Measurements from ENCODE around the gene FAM53A. TPM values are rescaled to one million over a fixed set of nuclear protein-coding genes. Genes with fewer than 3 reads are reported as not detected.

Gene FAM53A
- total RNA-seq, 1 experiment from 2014 or later, result 1.5 TPM

GRCh38 chr4:1599026-1599481 lies 85.1 kb downstream of the FAM53A start:
- Histone ChIP-seq H3K4me2 (ENCODE audit: low read depth, low read length, poor library complexity, severe bottlenecking) (no peak overlapping the region), H3K79me2 (ENCODE audit: low read length) (no peaks in the 10 kb centered on the region)

GRCh38 chr4:1598206-1599025 lies 85.7 kb downstream of the FAM53A start:
- H3K4me2 ChIP-seq (ENCODE audit: low read depth, low read length, poor library complexity, severe bottlenecking), result no peak overlapping the region
- H3K4me3 ChIP-seq (ENCODE audit: low read length), result no peak overlapping the region

More at GRCh38 chr4:1599026-1599481, 85.1 kb downstream of the FAM53A start:
- Histone ChIP-seq H3K4me1 (ENCODE audit: low read length) (no peaks in the 10 kb centered on the region), H4K20me1 (ENCODE audit: insufficient read depth, low read depth, low read length) (no peaks in the 10 kb centered on the region), H2AFZ (ENCODE audit: low read length) (no peak overlapping the region), H3K4me3 (ENCODE audit: low read length) (no peak overlapping the region), H3K27me3 (ENCODE audit: low read length) (no peaks in the 10 kb centered on the region), H3K36me3 (ENCODE audit: insufficient read depth, low read length) (no peaks in the 10 kb centered on the region), H3K9me2 (replicated peaks; ENCODE audit: insufficient read depth, low read length) (no peaks in the 10 kb centered on the region), H3K9ac (ENCODE audit: low read length) (no peak overlapping the region), H3K27ac (ENCODE audit: low read length) (no peak overlapping the region), H3K9me3 (ENCODE audit: low read length) (no peaks in the 10 kb centered on the region)
- no peak for DNase-seq

GRCh38 chr4:1597021-1597931 lies 86.8 kb downstream of the FAM53A start:
- H3K27me3 ChIP-seq (ENCODE audit: low read length), result no peaks in the 10 kb centered on the region
- no peak overlapping the region for H3K27ac ChIP-seq (ENCODE audit: low read length)
- no peak overlapping the region for H3K4me2 ChIP-seq (ENCODE audit: low read depth, low read length, poor library complexity, severe bottlenecking)
- no peaks in the 10 kb centered on the region for H3K9me2 ChIP-seq (replicated peaks; ENCODE audit: insufficient read depth, low read length)
- no peaks in the 10 kb centered on the region for H3K4me1 ChIP-seq (ENCODE audit: low read length)
- no peak overlapping the region for H2AFZ ChIP-seq (ENCODE audit: low read length)
- H3K9me3 ChIP-seq (ENCODE audit: low read length), result no peaks in the 10 kb centered on the region
- H3K36me3 ChIP-seq (ENCODE audit: insufficient read depth, low read length), result no peaks in the 10 kb centered on the region
- H3K79me2 ChIP-seq (ENCODE audit: low read length), result no peaks in the 10 kb centered on the region
- H3K4me3 ChIP-seq (ENCODE audit: low read length), result no peak overlapping the region
- DNase-seq, result no peak
- H3K9ac ChIP-seq (ENCODE audit: low read length), result no peak overlapping the region
- no peaks in the 10 kb centered on the region for H4K20me1 ChIP-seq (ENCODE audit: insufficient read depth, low read depth, low read length)

More at GRCh38 chr4:1598206-1599025, 85.7 kb downstream of the FAM53A start:
- no peak for DNase-seq
- Histone ChIP-seq H3K4me1 (ENCODE audit: low read length) (no peaks in the 10 kb centered on the region), H3K36me3 (ENCODE audit: insufficient read depth, low read length) (no peaks in the 10 kb centered on the region), H3K79me2 (ENCODE audit: low read length) (no peaks in the 10 kb centered on the region), H3K27ac (ENCODE audit: low read length) (no peak overlapping the region), H3K9me2 (replicated peaks; ENCODE audit: insufficient read depth, low read length) (no peaks in the 10 kb centered on the region), H3K9ac (ENCODE audit: low read length) (no peak overlapping the region), H3K9me3 (ENCODE audit: low read length) (no peaks in the 10 kb centered on the region), H3K27me3 (ENCODE audit: low read length) (no peaks in the 10 kb centered on the region), H2AFZ (ENCODE audit: low read length) (no peak overlapping the region), H4K20me1 (ENCODE audit: insufficient read depth, low read depth, low read length) (no peaks in the 10 kb centered on the region)

GRCh38 chr4:1596393-1596792 lies 87.7 kb downstream of the FAM53A start:
- no peak for DNase-seq
- no peak overlapping the region for H3K4me2 ChIP-seq (ENCODE audit: low read depth, low read length, poor library complexity, severe bottlenecking)
- H3K27me3 ChIP-seq (ENCODE audit: low read length), result no peaks in the 10 kb centered on the region
- H3K4me3 ChIP-seq (ENCODE audit: low read length), result no peak overlapping the region
- H2AFZ ChIP-seq (ENCODE audit: low read length), result no peak overlapping the region
- H3K9ac ChIP-seq (ENCODE audit: low read length), result no peak overlapping the region
- no peaks in the 10 kb centered on the region for H3K4me1 ChIP-seq (ENCODE audit: low read length)
- no peaks in the 10 kb centered on the region for H3K36me3 ChIP-seq (ENCODE audit: insufficient read depth, low read length)
- H3K27ac ChIP-seq (ENCODE audit: low read length), result no peak overlapping the region
- no peaks in the 10 kb centered on the region for H3K79me2 ChIP-seq (ENCODE audit: low read length)
- no peaks in the 10 kb centered on the region for H4K20me1 ChIP-seq (ENCODE audit: insufficient read depth, low read depth, low read length)
- H3K9me2 ChIP-seq (replicated peaks; ENCODE audit: insufficient read depth, low read length), result no peaks in the 10 kb centered on the region
- H3K9me3 ChIP-seq (ENCODE audit: low read length), result no peaks in the 10 kb centered on the region

GRCh38 chr4:1595789-1596325 lies 88.3 kb downstream of the FAM53A start:
- Histone ChIP-seq H3K9ac (ENCODE audit: low read length) (no peak overlapping the region), H3K9me2 (replicated peaks; ENCODE audit: insufficient read depth, low read length) (no peaks in the 10 kb centered on the region), H3K4me3 (ENCODE audit: low read length) (no peak overlapping the region), H3K36me3 (ENCODE audit: insufficient read depth, low read length) (no peaks in the 10 kb centered on the region), H4K20me1 (ENCODE audit: insufficient read depth, low read depth, low read length) (no peaks in the 10 kb centered on the region), H3K27ac (ENCODE audit: low read length) (no peak overlapping the region), H3K27me3 (ENCODE audit: low read length) (no peaks in the 10 kb centered on the region), H3K9me3 (ENCODE audit: low read length) (no peaks in the 10 kb centered on the region), H3K4me2 (ENCODE audit: low read depth, low read length, poor library complexity, severe bottlenecking) (no peak overlapping the region), H3K79me2 (ENCODE audit: low read length) (no peaks in the 10 kb centered on the region), H2AFZ (ENCODE audit: low read length) (no peak overlapping the region), H3K4me1 (ENCODE audit: low read length) (no peaks in the 10 kb centered on the region)
- no peak for DNase-seq

GRCh38 chr4:1594871-1595788 lies 89.0 kb downstream of the FAM53A start:
- no peak overlapping the region for H3K9ac ChIP-seq (ENCODE audit: low read length)
- H3K4me3 ChIP-seq (ENCODE audit: low read length), result no peak overlapping the region
- no peak overlapping the region for H3K27ac ChIP-seq (ENCODE audit: low read length)
- no peaks in the 10 kb centered on the region for H3K4me1 ChIP-seq (ENCODE audit: low read length)
- no peaks in the 10 kb centered on the region for H4K20me1 ChIP-seq (ENCODE audit: insufficient read depth, low read depth, low read length)
- no peaks in the 10 kb centered on the region for H3K36me3 ChIP-seq (ENCODE audit: insufficient read depth, low read length)
- no peaks in the 10 kb centered on the region for H3K9me3 ChIP-seq (ENCODE audit: low read length)
- no peaks in the 10 kb centered on the region; the same call in 1 of the 2 replicates for H3K27me3 ChIP-seq (ENCODE audit: low read length)
- no peak for DNase-seq
- no peaks in the 10 kb centered on the region for H3K79me2 ChIP-seq (ENCODE audit: low read length)
- no peaks in the 10 kb centered on the region for H3K9me2 ChIP-seq (replicated peaks; ENCODE audit: insufficient read depth, low read length)
- H3K4me2 ChIP-seq (ENCODE audit: low read depth, low read length, poor library complexity, severe bottlenecking), result no peak overlapping the region
- no peak overlapping the region for H2AFZ ChIP-seq (ENCODE audit: low read length)

- no peak overlapping the region for H2AFZ ChIP-seq (ENCODE audit: low read length)
- H3K4me3 ChIP-seq (ENCODE audit: low read length), result no peak overlapping the region
- no peaks in the 10 kb centered on the region for H3K79me2 ChIP-seq (ENCODE audit: low read length)
- H3K27me3 ChIP-seq (ENCODE audit: low read length), result no peaks in the 10 kb centered on the region; the same call in 1 of the 2 replicates
- H3K4me2 ChIP-seq (ENCODE audit: low read depth, low read length, poor library complexity, severe bottlenecking), result no peak overlapping the region
- H3K9ac ChIP-seq (ENCODE audit: low read length), result no peak overlapping the region
- H3K9me2 ChIP-seq (replicated peaks; ENCODE audit: insufficient read depth, low read length), result no peaks in the 10 kb centered on the region
- H4K20me1 ChIP-seq (ENCODE audit: insufficient read depth, low read depth, low read length), result no peaks in the 10 kb centered on the region
- H3K4me1 ChIP-seq (ENCODE audit: low read length), result no peaks in the 10 kb centered on the region
- no peak for DNase-seq
- H3K9me3 ChIP-seq (ENCODE audit: low read length), result peaks cover 9% of the 10 kb centered on the region; the same call in 1 of the 2 replicates
- H3K27ac ChIP-seq (ENCODE audit: low read length), result no peak overlapping the region
- H3K36me3 ChIP-seq (ENCODE audit: insufficient read depth, low read length), result no peaks in the 10 kb centered on the region
These were observed 90.2 kb downstream of the FAM53A start for GRCh38 chr4:1593881-1594345.
